GM10266 (cell line): Measurements from ENCODE around the gene CFAP126.
"Not testable (repeated sequence)": the region's sequence is repeated elsewhere in the genome, so short reads cannot be mapped to it uniquely, and the experiment has no call there.

Experiments used
- DNase-seq: peaks from one replicate; pipeline ENCODE4 v3.0.0; 2012; ENCODE audit errors: extremely low spot score
- CTCF ChIP-seq: IDR thresholded peaks from 2 replicates; pipeline ENCODE4 v1.5.1; 2012; ENCODE audit warnings: mild to moderate bottlenecking, low read depth; ENCODE audit not compliant: control insufficient read depth, insufficient read depth; ENCODE audit errors: missing control alignments

Gene CFAP126

GRCh38 chr1:161399257-161399998 lies 31.8 kb upstream of the CFAP126 start:
- peak; percentile 78 for DNase-seq
- peak; percentile 55 for TF ChIP-seq CTCF

- no peak for DNase-seq
- no peak for TF ChIP-seq CTCF
Measured at GRCh38 chr1:161398900-161399256, 31.2 kb upstream of the CFAP126 start.

GRCh38 chr1:161397038-161397437 lies 29.4 kb upstream of the CFAP126 start:
- not testable (repeated sequence) for DNase-seq

GRCh38 chr1:161393151-161393550 lies 25.5 kb upstream of the CFAP126 start:
- no peak for TF ChIP-seq CTCF
- DNase-seq = no peak

GRCh38 chr1:161391611-161392010 lies 23.9 kb upstream of the CFAP126 start:
- TF ChIP-seq CTCF = no peak

GRCh38 chr1:161391136-161391535 lies 23.5 kb upstream of the CFAP126 start:
- not testable (repeated sequence) for DNase-seq

More at GRCh38 chr1:161391611-161392010, 23.9 kb upstream of the CFAP126 start:
- no peak for DNase-seq

- no peak for DNase-seq
- TF ChIP-seq CTCF = no peak
Measured at GRCh38 chr1:161390559-161390858, 22.8 kb upstream of the CFAP126 start.

- peak; percentile 90 for DNase-seq
- no peak for TF ChIP-seq CTCF
Measured at GRCh38 chr1:161389691-161390558, 22.2 kb upstream of the CFAP126 start.

GRCh38 chr1:161389158-161389557 lies 21.5 kb upstream of the CFAP126 start:
- not testable (repeated sequence) for DNase-seq
